OCI-LY3 (cell line): ENCODE data around the gene RNF121.
A peak's percentile ranks its signal among the peaks of the same experiment; 100 is the strongest.

Source experiments
- H2AFZ ChIP-seq: fragments of 200-600, 300-600 bp; shearing (Covaris generic); 2 replicates; pipeline ENCODE4 v1.6.0; 2014; ENCODE audit warnings: antibody characterized with exemption, low read depth, low read length
- H3K27ac ChIP-seq: fragments of 200-600, 300-600 bp; sonication (generic); 2 replicates; pipeline ENCODE4 v1.5.1; 2014; ENCODE audit warnings: mild to moderate bottlenecking, low read length, moderate library complexity, mixed read lengths
- H3K27me3 ChIP-seq: fragments of 200-600, 300-600 bp; sonication (generic); 2 replicates; pipeline ENCODE4 v1.6.1; 2014; ENCODE audit warnings: low read depth, low read length, mixed read lengths
- H3K36me3 ChIP-seq: fragments of 200-600, 300-600 bp; sonication (generic); replicated peaks from 2 replicates; pipeline ENCODE3; 2014; ENCODE audit warnings: low read depth, low read length, mixed read lengths
- H3K4me1 ChIP-seq: fragments of 300-600, 200-600 bp; sonication (generic); 2 replicates; pipeline ENCODE4 v1.6.1; 2014; ENCODE audit warnings: low read length, mixed read lengths
- H3K4me2 ChIP-seq: fragments of 200-600, 300-600 bp; sonication (generic); 2 replicates; pipeline ENCODE4 v1.6.1; 2014; ENCODE audit warnings: low read length, mixed read lengths
- H3K4me3 ChIP-seq: fragments of 300-600, 200-600 bp; sonication (generic); 2 replicates; pipeline ENCODE4 v1.5.1; 2014; ENCODE audit warnings: antibody characterized with exemption, mild to moderate bottlenecking, low read length, moderate library complexity
- H3K79me2 ChIP-seq: fragments of 300-600, 200-600 bp; shearing (Covaris generic); 2 replicates; pipeline ENCODE4 v1.6.1; 2014; ENCODE audit warnings: mild to moderate bottlenecking, low read length, mixed read lengths
- H3K9ac ChIP-seq: fragments of 300-600, 200-600 bp; shearing (Covaris generic); 2 replicates; pipeline ENCODE4 v1.6.0; 2014; ENCODE audit warnings: mild to moderate bottlenecking, low read length, moderate library complexity
- H3K9me3 ChIP-seq: fragments of 200-600, 300-600 bp; shearing (Covaris generic); 2 replicates; pipeline ENCODE4 v1.6.1; 2014; ENCODE audit warnings: low read length, mixed read lengths; ENCODE audit not compliant: insufficient read depth
- H4K20me1 ChIP-seq: fragments of 200-600, 300-600 bp; sonication (generic); 2 replicates; pipeline ENCODE4 v1.6.1; 2016; ENCODE audit warnings: low read length, mixed read lengths; ENCODE audit not compliant: insufficient read depth
- CTCF ChIP-seq: fragments of 200-600, 300-600 bp; sonication (generic); IDR thresholded peaks from 2 replicates; pipeline ENCODE4 v1.5.1; 2014; ENCODE audit warnings: antibody characterized with exemption, low read length, low read depth
- EZH2phosphoT487 ChIP-seq: fragments of 200-600 bp; shearing (Covaris generic); IDR thresholded peaks from 2 replicates; pipeline ENCODE4 v1.6.1; 2018; ENCODE audit warnings: antibody characterized with exemption, mixed run types, low read depth

RNF121 gene

GRCh38 chr11:71914617-71915189, 14.1 kb upstream of the RNF121 start:
- H4K20me1 ChIP-seq: no peaks in the 10 kb centered on the region
- H3K9ac ChIP-seq: no peak overlapping the region
- peaks cover 10% of the 10 kb centered on the region for H3K4me1 ChIP-seq
- no peak overlapping the region for H3K4me3 ChIP-seq
- peaks cover 21% of the 10 kb centered on the region for H3K36me3 ChIP-seq
- H3K4me2 ChIP-seq: no peak overlapping the region
- no peak overlapping the region for H2AFZ ChIP-seq
- H3K79me2 ChIP-seq: no peaks in the 10 kb centered on the region
- H3K9me3 ChIP-seq: no peaks in the 10 kb centered on the region
- no peak for TF ChIP-seq CTCF
- TF ChIP-seq EZH2phosphoT487: no peak
- H3K27me3 ChIP-seq: no peaks in the 10 kb centered on the region
- no peak overlapping the region for H3K27ac ChIP-seq

GRCh38 chr11:71917646-71918140, 11.2 kb upstream of the RNF121 start:
- Histone ChIP-seq H3K79me2 (no peaks in the 10 kb centered on the region), H3K27ac (no peak overlapping the region), H4K20me1 (no peaks in the 10 kb centered on the region), H3K9ac (no peak overlapping the region), H3K4me3 (no peak overlapping the region), H3K36me3 (peaks cover 21% of the 10 kb centered on the region), H3K9me3 (no peaks in the 10 kb centered on the region), H3K4me1 (no peaks in the 10 kb centered on the region), H3K27me3 (no peaks in the 10 kb centered on the region), H3K4me2 (no peak overlapping the region), H2AFZ (no peak overlapping the region)
- no peak for TF ChIP-seq EZH2phosphoT487
- TF ChIP-seq CTCF: no peak

- Histone ChIP-seq H4K20me1 (0 out of 2 replicates have a peak, but pooled peaks cover 2% of the 10 kb centered on the region), H3K4me2 (peak within 1 kb of the TSS; percentile 88), H3K9ac (peak within 1 kb of the TSS; percentile 70), H3K9me3 (no peaks in the 10 kb centered on the region), H3K27me3 (no peaks in the 10 kb centered on the region), H3K4me1 (peaks cover 40% of the 10 kb centered on the region), H3K36me3 (peaks cover 11% of the 10 kb centered on the region), H3K79me2 (peaks cover 57% of the 10 kb centered on the region), H3K4me3 (peak within 1 kb of the TSS; percentile 84), H2AFZ (peak within 1 kb of the TSS; percentile 55), H3K27ac (peak within 1 kb of the TSS; percentile 74)
- TF ChIP-seq EZH2phosphoT487 (no peak), CTCF (no peak)
These were observed 768 bp upstream of the RNF121 start, which contains the start of gene XNDC1N for GRCh38 chr11:71927820-71928736. TSS of gene XNDC1N (minus strand) at chr11:71928594. CDS start at chr11:71923353, 5,241 bp downstream.

GRCh38 chr11:71929491-71929890, 645 bp downstream of the RNF121 start:
- TF ChIP-seq EZH2phosphoT487: no peak
- no peak for TF ChIP-seq CTCF
- H3K4me2 ChIP-seq: peak overlapping the region; percentile 88
- H4K20me1 ChIP-seq: peaks cover 11% of the 10 kb centered on the region; the same call in 1 of the 2 replicates
- no peaks in the 10 kb centered on the region for H3K27me3 ChIP-seq
- H2AFZ ChIP-seq: no peak overlapping the region
- peak overlapping the region; percentile 84 for H3K4me3 ChIP-seq
- peaks cover 71% of the 10 kb centered on the region for H3K79me2 ChIP-seq
- H3K9me3 ChIP-seq: no peaks in the 10 kb centered on the region
- H3K27ac ChIP-seq: peak overlapping the region; percentile 74
- peaks cover 11% of the 10 kb centered on the region for H3K36me3 ChIP-seq
- peak overlapping the region; percentile 70 for H3K9ac ChIP-seq
- peaks cover 54% of the 10 kb centered on the region for H3K4me1 ChIP-seq
